Bronchial epithelial cell (primary cell): ENCODE measurements around the gene RGL2. TPM values are rescaled to one million over a fixed set of nuclear protein-coding genes. Genes with fewer than 3 reads are reported as not detected.

Experiments used
- DNase-seq: peaks from one replicate; pipeline ENCODE4 v3.0.0-alpha.2; 2010; ENCODE audit warnings: low read depth
- FAIRE-seq: peaks from 2 replicates; lab custom pipeline; 2011; peaks lifted over from hg19 to GRCh38; lab: Jason Lieb, UNC
- H3K27me3 ChIP-seq: 2 replicates; pipeline ENCODE4 v1.5.1; 2011; ENCODE audit warnings: low read length; ENCODE audit not compliant: control insufficient read depth, insufficient read depth
- H3K36me3 ChIP-seq: 2 replicates; pipeline ENCODE4 v1.5.1; 2011; ENCODE audit warnings: low read length; ENCODE audit not compliant: control insufficient read depth, insufficient read depth
- H3K4me3 ChIP-seq: 2 replicates; pipeline ENCODE4 v1.5.1; 2011; ENCODE audit warnings: mild to moderate bottlenecking, low read depth, low read length, control low read depth
- total RNA-seq: library from RNA; depleted of rRNA; stranded (reverse); fragments of >200 nt; gene quantifications from 2 replicates; pipeline ENCODE4 v1.2.1, GENCODE V29; 2014
- TF ChIP-seq, protein P1 (sequence below): IDR thresholded peaks from 2 replicates; pipeline ENCODE4 v1.5.1; 2011; ENCODE audit warnings: mild to moderate bottlenecking, moderate library complexity, low read length, control low read depth, inconsistent platforms; ENCODE audit not compliant: insufficient read depth, severe bottlenecking

Gene RGL2
- total RNA-seq, 1 donor from 2014 or later: 22.6 TPM

DNA sequence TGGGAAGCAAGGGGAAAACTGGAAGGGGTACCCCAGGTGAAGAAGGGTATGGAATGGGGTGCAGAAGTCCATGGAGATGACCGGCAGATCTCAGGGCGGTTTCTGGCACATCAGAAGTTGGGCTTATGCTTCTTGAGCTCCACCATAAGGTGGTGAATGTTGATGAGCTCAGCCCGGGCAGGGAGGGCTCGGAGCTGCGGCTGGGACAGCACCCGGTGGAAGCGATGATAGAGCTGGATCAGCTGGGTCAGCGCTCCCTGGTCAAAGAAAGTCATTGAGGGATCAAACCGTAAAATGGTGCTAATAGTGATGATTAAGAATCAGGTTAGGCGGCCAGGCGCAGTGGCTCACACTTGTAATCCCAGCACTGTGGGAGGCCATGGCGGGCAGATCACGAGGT, 48.0 kb downstream of the RGL2 start:
- H3K4me3 ChIP-seq: no peak overlapping the region
- DNase-seq (no peak), FAIRE-seq (no peak)
- H3K36me3 ChIP-seq: no peaks in the 10 kb centered on the region
- no peaks in the 10 kb centered on the region for H3K27me3 ChIP-seq
- TF ChIP-seq, protein P1, sequence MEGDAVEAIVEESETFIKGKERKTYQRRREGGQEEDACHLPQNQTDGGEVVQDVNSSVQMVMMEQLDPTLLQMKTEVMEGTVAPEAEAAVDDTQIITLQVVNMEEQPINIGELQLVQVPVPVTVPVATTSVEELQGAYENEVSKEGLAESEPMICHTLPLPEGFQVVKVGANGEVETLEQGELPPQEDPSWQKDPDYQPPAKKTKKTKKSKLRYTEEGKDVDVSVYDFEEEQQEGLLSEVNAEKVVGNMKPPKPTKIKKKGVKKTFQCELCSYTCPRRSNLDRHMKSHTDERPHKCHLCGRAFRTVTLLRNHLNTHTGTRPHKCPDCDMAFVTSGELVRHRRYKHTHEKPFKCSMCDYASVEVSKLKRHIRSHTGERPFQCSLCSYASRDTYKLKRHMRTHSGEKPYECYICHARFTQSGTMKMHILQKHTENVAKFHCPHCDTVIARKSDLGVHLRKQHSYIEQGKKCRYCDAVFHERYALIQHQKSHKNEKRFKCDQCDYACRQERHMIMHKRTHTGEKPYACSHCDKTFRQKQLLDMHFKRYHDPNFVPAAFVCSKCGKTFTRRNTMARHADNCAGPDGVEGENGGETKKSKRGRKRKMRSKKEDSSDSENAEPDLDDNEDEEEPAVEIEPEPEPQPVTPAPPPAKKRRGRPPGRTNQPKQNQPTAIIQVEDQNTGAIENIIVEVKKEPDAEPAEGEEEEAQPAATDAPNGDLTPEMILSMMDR: no peak

DNA sequence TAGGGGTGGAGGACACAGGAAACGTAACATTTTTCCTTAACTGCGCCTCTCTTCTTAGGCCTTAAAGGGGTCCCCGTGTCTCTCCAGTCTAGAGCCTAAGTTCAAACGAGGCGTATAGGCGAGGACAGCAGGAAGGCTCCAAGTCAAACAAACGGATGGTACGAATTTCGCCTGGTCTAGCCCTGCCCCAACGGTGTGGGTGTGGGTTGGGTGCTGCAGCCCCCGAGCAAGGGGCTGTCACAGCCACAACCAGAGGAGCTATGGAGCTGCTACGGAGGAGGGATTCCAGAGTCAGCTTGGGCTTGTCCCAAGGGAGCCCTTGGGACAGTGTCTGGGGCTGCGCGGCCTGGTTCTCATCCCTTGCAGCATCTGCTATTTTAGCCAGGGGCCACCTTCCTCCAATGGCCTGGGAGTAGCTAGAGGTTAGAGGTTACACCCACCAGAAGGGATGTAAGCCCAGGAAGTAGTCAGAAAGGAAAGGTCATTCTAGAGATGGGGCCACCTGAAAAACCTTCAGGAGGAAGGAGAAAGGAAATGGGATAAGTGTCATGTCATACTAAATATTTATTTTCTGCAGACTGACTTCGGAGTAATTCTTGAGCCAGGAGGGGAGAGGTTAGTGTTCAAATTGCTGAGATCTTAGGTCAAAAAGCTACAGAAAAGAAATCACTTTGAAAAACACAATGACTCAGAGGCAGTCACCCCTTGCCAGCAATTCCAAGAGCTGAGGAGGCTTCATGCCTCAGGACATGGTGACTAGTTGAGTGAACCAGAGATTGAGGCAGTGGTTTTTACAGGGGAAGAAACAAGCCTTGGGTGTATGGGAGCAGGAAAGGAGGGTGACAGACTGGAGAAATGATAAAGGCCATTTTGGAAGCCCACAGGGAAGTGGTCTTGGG, 48.8 kb downstream of the RGL2 start:
- FAIRE-seq: no peak
- TF ChIP-seq, protein P1: no peak
- Histone ChIP-seq H3K27me3 (no peaks in the 10 kb centered on the region), H3K4me3 (peak overlapping the region; percentile 50), H3K36me3 (no peaks in the 10 kb centered on the region)
- peak; percentile 94 for DNase-seq

DNA sequence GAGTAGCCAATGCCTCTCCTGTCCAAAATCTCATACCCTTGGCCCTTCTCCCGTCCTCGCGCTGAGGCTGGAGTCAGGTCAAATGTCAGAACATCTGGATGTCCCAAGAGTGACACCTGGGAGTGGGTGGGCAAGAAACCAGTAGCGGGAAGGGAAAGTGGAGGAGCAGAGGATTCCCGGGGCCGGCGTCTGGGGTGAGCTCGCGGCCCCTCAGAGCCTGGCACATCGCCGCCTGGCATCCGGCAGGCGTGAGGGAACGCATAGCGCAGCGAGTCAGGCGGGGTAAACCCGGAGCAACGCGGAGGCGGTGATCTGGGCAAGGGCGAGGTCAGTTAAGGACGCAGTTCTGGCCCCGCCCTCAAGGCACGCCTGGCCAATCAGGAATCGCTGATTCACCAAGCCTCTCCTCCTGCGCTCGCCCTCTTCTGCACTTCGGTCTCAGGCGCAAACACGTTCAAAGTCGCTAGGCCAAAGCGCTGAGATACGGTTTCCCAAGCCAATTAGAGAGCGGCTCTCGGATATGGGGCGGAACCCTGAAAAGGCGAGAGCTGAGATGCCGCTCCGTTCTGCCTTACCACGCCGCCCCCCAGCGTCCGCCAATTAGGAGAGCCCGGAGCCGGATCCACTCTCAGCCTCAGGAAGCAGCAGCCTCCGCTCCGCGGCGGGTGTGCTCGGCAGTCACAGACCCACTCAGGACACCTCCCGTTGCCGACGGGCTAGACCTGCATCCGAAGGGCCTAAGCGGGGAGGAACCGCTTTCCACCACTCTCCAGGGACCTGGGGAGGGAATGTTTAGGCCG, 49.6 kb downstream of the RGL2 start:
- Histone ChIP-seq H3K36me3 (no peaks in the 10 kb centered on the region), H3K27me3 (no peaks in the 10 kb centered on the region), H3K4me3 (peak overlapping the region; percentile 50)
- DNase-seq (peak; percentile 99), FAIRE-seq (peak; percentile 68)
- TF ChIP-seq, protein P1: peak; percentile 7

DNA sequence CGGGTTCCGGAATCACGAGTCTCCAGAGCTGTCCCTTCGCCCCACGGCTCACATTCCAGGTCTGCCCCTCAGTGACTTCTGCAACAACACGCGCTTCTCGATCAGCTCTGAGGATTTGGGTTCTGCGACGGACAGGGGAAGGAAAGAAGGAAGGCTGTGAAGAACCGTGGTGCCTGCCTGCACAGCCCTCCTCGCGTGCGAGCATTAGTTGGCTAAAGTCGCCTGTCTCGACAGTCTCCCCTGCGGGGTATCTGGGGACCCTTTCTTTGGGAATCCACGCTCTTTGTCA, 50.2 kb downstream of the RGL2 start:
- H3K27me3 ChIP-seq: no peaks in the 10 kb centered on the region
- TF ChIP-seq, protein P1: no peak
- DNase-seq: no peak
- H3K4me3 ChIP-seq: peak overlapping the region; percentile 37
- peak; percentile 58 for FAIRE-seq
- H3K36me3 ChIP-seq: no peaks in the 10 kb centered on the region

DNA sequence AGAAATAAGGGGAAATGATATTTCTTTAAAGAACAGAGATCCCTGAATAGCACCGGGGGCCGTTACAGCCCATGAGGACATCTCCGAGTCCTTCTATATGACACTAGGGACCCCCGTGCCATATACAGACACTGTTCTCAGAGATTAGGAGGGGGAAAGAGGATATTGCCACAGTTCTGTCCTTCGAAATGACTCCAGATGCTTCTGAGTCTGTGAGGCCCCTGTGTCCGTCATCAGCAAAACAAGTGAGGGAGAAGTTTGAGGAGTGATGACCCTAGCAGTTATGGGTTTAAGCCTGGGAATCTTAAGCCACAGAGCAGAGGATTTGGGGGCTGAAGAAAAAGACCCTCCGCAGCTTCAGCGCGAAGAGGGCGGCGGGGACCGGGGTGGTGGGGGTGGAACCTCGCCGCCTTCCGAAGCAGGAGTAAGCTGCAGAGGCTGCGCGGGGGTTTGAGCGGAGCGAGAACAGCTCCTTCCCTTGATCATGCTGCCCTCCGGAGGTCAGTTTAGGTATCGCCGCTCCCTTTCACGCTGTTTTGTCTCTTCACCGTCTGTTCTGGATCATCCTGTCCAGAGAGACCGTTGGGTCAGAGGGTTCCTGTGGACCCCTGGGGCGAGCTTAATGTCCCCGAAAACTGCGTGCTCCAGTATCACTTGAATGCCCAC, 50.6 kb downstream of the RGL2 start:
- H3K4me3 ChIP-seq: peak overlapping the region; percentile 37
- DNase-seq: peak; percentile 76
- H3K36me3 ChIP-seq: no peaks in the 10 kb centered on the region
- H3K27me3 ChIP-seq: no peaks in the 10 kb centered on the region
- no peak for FAIRE-seq
- TF ChIP-seq, protein P1: peak; percentile 98
